CD14-positive monocyte (primary cell): ENCODE measurements around the gene ATP11A. TPM values are rescaled to one million over a fixed set of nuclear protein-coding genes. Genes with fewer than 3 reads are reported as not detected.

Source experiments
- DNase-seq, 3 donors: peaks; one replicate each; pipeline ENCODE4 v3.0.0-alpha.2; 2011 to 2022
- H2AFZ ChIP-seq: 2 replicates; pipeline ENCODE4 v1.6.0; 2012; ENCODE audit warnings: mild to moderate bottlenecking, low read depth, low read length, inconsistent platforms; ENCODE audit not compliant: insufficient read depth, poor library complexity, severe bottlenecking
- H3K27ac ChIP-seq, 2 donors: 1 replicate in 1 of 2; 2 replicates in 1 of 2; pipeline ENCODE4 v1.5.1; 2012 to 2013; ENCODE audit warnings: low read length in 2 of 2, control low read depth in 1 of 2, inconsistent platforms in 1 of 2, low read depth in 1 of 2, mild to moderate bottlenecking in 1 of 2
- H3K27me3 ChIP-seq, 2 donors: one replicate each; pipeline versions ENCODE4 v1.6.0 to v1.6.1; 2011 to 2013; ENCODE audit warnings: low read length in 2 of 2; ENCODE audit not compliant: control insufficient read depth in 2 of 2, insufficient read depth in 2 of 2
- H3K36me3 ChIP-seq, 2 donors: replicated peaks in 1 of 2; 1 replicate in 1 of 2; 2 replicates in 1 of 2; pipeline versions ENCODE4 v1.5.1 to v1.6.1; 2012 to 2013; ENCODE audit warnings: low read length in 2 of 2, control low read depth in 1 of 2, inconsistent platforms in 1 of 2, mild to moderate bottlenecking in 1 of 2; ENCODE audit not compliant: insufficient read depth in 2 of 2, control insufficient read depth in 1 of 2
- H3K4me1 ChIP-seq, 2 donors: 1 replicate in 1 of 2; 2 replicates in 1 of 2; pipeline versions ENCODE4 v1.5.1 to v1.6.1; 2012 to 2013; ENCODE audit warnings: low read length in 2 of 2, control low read depth in 1 of 2, inconsistent platforms in 1 of 2, mild to moderate bottlenecking in 1 of 2, moderate library complexity in 1 of 2; ENCODE audit not compliant: insufficient read depth in 2 of 2, control insufficient read depth in 1 of 2
- H3K4me2 ChIP-seq: replicated peaks from 2 replicates; pipeline ENCODE3; 2012; ENCODE audit warnings: low read length, moderate library complexity, mild to moderate bottlenecking; ENCODE audit not compliant: poor library complexity, severe bottlenecking; ENCODE audit errors: extremely low read depth
- H3K4me3 ChIP-seq, 3 experiments: fragments of 200-600 bp in 1 of 3; sonication (generic) in 1 of 3; replicated peaks in 1 of 3; 1 replicate in 2 of 3; 2 replicates in 1 of 3; pipeline ENCODE4 v1.5.1; 2011 to 2013; ENCODE audit warnings: low read length in 3 of 3, mild to moderate bottlenecking in 3 of 3, control low read depth in 2 of 3, low read depth in 2 of 3, inconsistent platforms in 1 of 3, moderate library complexity in 1 of 3
- H3K79me2 ChIP-seq: 2 replicates; pipeline ENCODE4 v1.6.0; 2012; ENCODE audit warnings: mild to moderate bottlenecking, control low read depth, inconsistent platforms, low read length, moderate library complexity; ENCODE audit not compliant: insufficient read depth
- H3K9ac ChIP-seq: 2 replicates; pipeline ENCODE4 v1.6.0; 2017; ENCODE audit warnings: low read length, mild to moderate bottlenecking; ENCODE audit not compliant: insufficient read depth, poor library complexity, severe bottlenecking
- H3K9me3 ChIP-seq, 2 donors: replicated peaks in 1 of 2; 1 replicate in 1 of 2; 2 replicates in 1 of 2; pipeline versions ENCODE4 v1.5.1 to v1.6.1; 2012 to 2013; ENCODE audit warnings: low read length in 2 of 2, control low read depth in 1 of 2; ENCODE audit not compliant: control insufficient read depth in 1 of 2, insufficient read depth in 1 of 2
- H4K20me1 ChIP-seq: 2 replicates; pipeline ENCODE4 v1.6.0; 2012; ENCODE audit warnings: mild to moderate bottlenecking, low read length, control low read depth, moderate library complexity; ENCODE audit not compliant: insufficient read depth
- H3K27ac Mint-ChIP-seq, 7 donors: one replicate each; pipeline ENCODE4 v1.8.0; 2020; ENCODE audit warnings: mild to moderate bottlenecking in 7 of 7, mixed read lengths in 7 of 7, moderate library complexity in 6 of 7, inconsistent platforms in 2 of 7
- H3K27me3 Mint-ChIP-seq, 3 donors: one replicate each; pipeline ENCODE4 v1.8.0; 2021 to 2022; ENCODE audit warnings: low read depth in 3 of 3, mild to moderate bottlenecking in 3 of 3, mixed read lengths in 3 of 3, moderate library complexity in 3 of 3, inconsistent platforms in 1 of 3
- H3K36me3 Mint-ChIP-seq, 2 donors: one replicate each; pipeline ENCODE4 v1.8.0; 2020; ENCODE audit warnings: mixed read lengths in 2 of 2, inconsistent platforms in 1 of 2, mild to moderate bottlenecking in 1 of 2
- H3K4me1 Mint-ChIP-seq: one replicate; pipeline ENCODE4 v1.8.0; 2020; ENCODE audit warnings: mild to moderate bottlenecking, mixed read lengths
- H3K4me3 Mint-ChIP-seq, 2 donors: one replicate each; pipeline ENCODE4 v1.8.0; 2020; ENCODE audit warnings: mild to moderate bottlenecking in 2 of 2, mixed read lengths in 2 of 2, moderate library complexity in 1 of 2
- H3K9me3 Mint-ChIP-seq, 7 donors: one replicate each; pipeline ENCODE4 v1.8.0; 2020 to 2022; ENCODE audit warnings: mixed read lengths in 7 of 7, mild to moderate bottlenecking in 6 of 7, moderate library complexity in 6 of 7, inconsistent platforms in 2 of 7
- CTCF ChIP-seq: fragments of 200-600 bp; IDR thresholded peaks from one replicate; pipeline ENCODE4 v1.8.0; 2022; ENCODE audit warnings: antibody characterized with exemption, mild to moderate bottlenecking
- WGBS: methylation state at CpG from one replicate; pipeline ENCODE4 v1.1.5; 2013; ENCODE audit warnings: missing lambda C conversion rate; ENCODE audit not compliant: insufficient coverage; 5-methylcytosine and 5-hydroxymethylcytosine counted together
- intact Hi-C, 2 donors: fragments of 100-400 bp; cut with micrococcal nuclease; formaldehyde crosslinking; loops; one replicate each; pipeline versions ENCODE4 v1.15.0 to v1.15.1; 2023
- polyA plus RNA-seq, 3 donors: library from polyadenylated mRNA; depleted of rRNA in 1 of 3; unstranded in 2 of 3; stranded (reverse) in 1 of 3; fragments of 300-500 nt in 2 of 3; fragments of >200 nt in 1 of 3; fragmentation: Illumina TruSeq in 2 of 3; gene quantifications; 1 replicate in 2 of 3; 2 replicates in 1 of 3; pipeline ENCODE4 v1.2.3, GENCODE V29; 2012 to 2021

ATP11A gene
- polyA plus RNA-seq, 3 donors, result 7.2 to 45.4 (median 7.6) TPM

GRCh38 chr13:112652512-112653070, 37.2 kb upstream of the ATP11A start:
- 60% methylated on average over 1 of the region's 7 CpGs for WGBS
- H3K4me3 Mint-ChIP-seq, result no peak overlapping the region
- H3K27ac Mint-ChIP-seq, result no peak overlapping the region
- no peaks in the 10 kb centered on the region for H3K9me3 ChIP-seq
- H3K4me1 ChIP-seq, result no peaks in the 10 kb centered on the region
- peaks cover 8% of the 10 kb centered on the region for H3K4me1 Mint-ChIP-seq
- H4K20me1 ChIP-seq, result no peaks in the 10 kb centered on the region
- peaks cover 0 to 6% (median 2%) of the 10 kb centered on the region in 3 donors for H3K27me3 Mint-ChIP-seq
- DNase-seq, result no peak
- H2AFZ ChIP-seq, result no peak overlapping the region
- no peaks in the 10 kb centered on the region for H3K36me3 Mint-ChIP-seq
- no peak overlapping the region for H3K4me2 ChIP-seq
- H3K9me3 Mint-ChIP-seq, result peaks cover 0 to 2% (median 0%) of the 10 kb centered on the region in 7 donors
- intact Hi-C loops, result no loop called here
- H3K27ac ChIP-seq, result no peak overlapping the region
- H3K4me3 ChIP-seq, result no peak overlapping the region
- no peaks in the 10 kb centered on the region for H3K27me3 ChIP-seq
- H3K36me3 ChIP-seq, result no peaks in the 10 kb centered on the region
- no peaks in the 10 kb centered on the region for H3K79me2 ChIP-seq
- H3K9ac ChIP-seq, result no peak overlapping the region
- no peak for TF ChIP-seq CTCF

GRCh38 chr13:112653071-112653470, 36.8 kb upstream of the ATP11A start:
- H3K27me3 ChIP-seq, result no peaks in the 10 kb centered on the region
- no peaks in the 10 kb centered on the region for H3K9me3 ChIP-seq
- H2AFZ ChIP-seq, result no peak overlapping the region
- Mint-ChIP-seq H3K9me3 (peaks cover 0 to 2% (median 0%) of the 10 kb centered on the region in 7 donors), H3K4me1 (peaks cover 8% of the 10 kb centered on the region), H3K4me3 (no peak overlapping the region), H3K27ac (no peak overlapping the region), H3K27me3 (peaks cover 0 to 6% (median 2%) of the 10 kb centered on the region in 3 donors), H3K36me3 (no peaks in the 10 kb centered on the region)
- no peak for DNase-seq
- no peak overlapping the region for H3K4me2 ChIP-seq
- H3K27ac ChIP-seq, result no peak overlapping the region
- no peak overlapping the region for H3K4me3 ChIP-seq
- no peaks in the 10 kb centered on the region for H4K20me1 ChIP-seq
- no peak for TF ChIP-seq CTCF
- no peaks in the 10 kb centered on the region for H3K4me1 ChIP-seq
- H3K9ac ChIP-seq, result no peak overlapping the region
- WGBS, result no CpG with 5 or more reads among the region's 3 CpGs
- H3K36me3 ChIP-seq, result no peaks in the 10 kb centered on the region
- no peaks in the 10 kb centered on the region for H3K79me2 ChIP-seq
- intact Hi-C loops, result no loop called here
